IMR-90 (cell line): ENCODE measurements around the gene KPTN.

Experiments
- MAZ ChIP-seq: IDR thresholded peaks from 2 replicates; pipeline ENCODE4 v1.6.1; 2012; ENCODE audit warnings: low read depth, mild to moderate bottlenecking, low read length, improper control_type of control experiment, moderate library complexity, borderline replicate concordance
- POLR2A ChIP-seq: IDR thresholded peaks from 2 replicates; pipeline ENCODE4 v1.6.1; 2012; ENCODE audit warnings: mild to moderate bottlenecking, low read depth, low read length
- TF ChIP-seq, protein P1 (sequence below): conservative IDR thresholded peaks from 2 replicates; pipeline ENCODE4 v1.5.1; 2012; ENCODE audit warnings: mild to moderate bottlenecking, low read depth, low read length, improper control_type of control experiment

DNA sequence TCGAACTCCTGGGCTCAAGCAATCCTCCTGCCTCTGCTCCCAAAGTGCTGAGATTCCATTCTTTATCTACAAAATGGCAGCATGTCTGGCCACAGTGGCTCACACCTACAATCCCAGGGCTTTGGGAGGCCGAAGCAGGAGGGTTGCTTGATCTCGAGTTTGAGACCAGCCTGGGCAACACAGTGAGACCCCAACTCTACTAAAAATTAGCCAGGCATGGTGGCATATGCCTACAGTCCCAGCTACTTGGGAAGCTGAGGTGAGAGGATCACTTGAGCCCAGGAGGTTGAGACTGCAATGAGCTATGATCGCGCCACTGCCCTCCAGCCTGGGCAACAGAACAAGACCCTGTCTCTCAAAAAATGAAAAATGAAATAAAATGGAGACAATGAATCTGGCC, 24.7 kb upstream of the KPTN start:
- TF ChIP-seq POLR2A: no peak
- TF ChIP-seq MAZ: no peak
- TF ChIP-seq, protein P1, sequence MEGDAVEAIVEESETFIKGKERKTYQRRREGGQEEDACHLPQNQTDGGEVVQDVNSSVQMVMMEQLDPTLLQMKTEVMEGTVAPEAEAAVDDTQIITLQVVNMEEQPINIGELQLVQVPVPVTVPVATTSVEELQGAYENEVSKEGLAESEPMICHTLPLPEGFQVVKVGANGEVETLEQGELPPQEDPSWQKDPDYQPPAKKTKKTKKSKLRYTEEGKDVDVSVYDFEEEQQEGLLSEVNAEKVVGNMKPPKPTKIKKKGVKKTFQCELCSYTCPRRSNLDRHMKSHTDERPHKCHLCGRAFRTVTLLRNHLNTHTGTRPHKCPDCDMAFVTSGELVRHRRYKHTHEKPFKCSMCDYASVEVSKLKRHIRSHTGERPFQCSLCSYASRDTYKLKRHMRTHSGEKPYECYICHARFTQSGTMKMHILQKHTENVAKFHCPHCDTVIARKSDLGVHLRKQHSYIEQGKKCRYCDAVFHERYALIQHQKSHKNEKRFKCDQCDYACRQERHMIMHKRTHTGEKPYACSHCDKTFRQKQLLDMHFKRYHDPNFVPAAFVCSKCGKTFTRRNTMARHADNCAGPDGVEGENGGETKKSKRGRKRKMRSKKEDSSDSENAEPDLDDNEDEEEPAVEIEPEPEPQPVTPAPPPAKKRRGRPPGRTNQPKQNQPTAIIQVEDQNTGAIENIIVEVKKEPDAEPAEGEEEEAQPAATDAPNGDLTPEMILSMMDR: no peak
